MM.1S (cell line): Measurements from ENCODE around the gene SPOCK1.

Experiments used
- DNase-seq: peaks from one replicate; pipeline ENCODE4 v3.0.0-alpha.2; 2015
- H2AFZ ChIP-seq: fragments of 300-600 bp; sonication (generic); 2 replicates; pipeline ENCODE4 v1.6.0; 2016; ENCODE audit warnings: antibody characterized with exemption, low read length
- H3F3A ChIP-seq: fragments of 300-600 bp; sonication (generic); 2 replicates; pipeline ENCODE4 v1.6.1; 2016; ENCODE audit warnings: mild to moderate bottlenecking, antibody characterized with exemption, low read length, moderate library complexity, mixed read lengths; ENCODE audit not compliant: insufficient read depth
- H3K27ac ChIP-seq: fragments of 300-600 bp; sonication (generic); 2 replicates; pipeline ENCODE4 v1.5.1; 2016; ENCODE audit warnings: mild to moderate bottlenecking, low read length
- H3K27me3 ChIP-seq: fragments of 300-600 bp; sonication (generic); replicated peaks from 2 replicates; pipeline ENCODE4 v1.6.0; 2016; ENCODE audit warnings: low read length; ENCODE audit not compliant: insufficient read depth
- H3K36me3 ChIP-seq: fragments of 300-600 bp; sonication (generic); replicated peaks from 2 replicates; pipeline ENCODE4 v1.6.1; 2016; ENCODE audit warnings: mild to moderate bottlenecking, low read length, mixed read lengths; ENCODE audit not compliant: insufficient read depth
- H3K4me1 ChIP-seq: fragments of 300-600 bp; sonication (generic); 2 replicates; pipeline ENCODE4 v1.6.1; 2016; ENCODE audit warnings: low read length, mixed read lengths
- H3K4me2 ChIP-seq: fragments of 300-600 bp; sonication (generic); 2 replicates; pipeline ENCODE4 v1.6.0; 2016; ENCODE audit warnings: low read depth, low read length
- H3K4me3 ChIP-seq: fragments of 300-600 bp; sonication (generic); 2 replicates; pipeline ENCODE4 v1.5.1; 2016; ENCODE audit warnings: low read length, mixed read lengths
- H3K79me2 ChIP-seq: fragments of 300-600 bp; sonication (generic); 2 replicates; pipeline ENCODE4 v1.6.1; 2016; ENCODE audit warnings: mixed run types, low read length, mixed read lengths
- H3K9ac ChIP-seq: fragments of 300-600 bp; sonication (generic); 2 replicates; pipeline ENCODE4 v1.6.1; 2016; ENCODE audit warnings: low read length, mixed read lengths
- H3K9me2 ChIP-seq: fragments of 300-600 bp; sonication (generic); replicated peaks from 2 replicates; pipeline ENCODE4 v1.6.1; 2016; ENCODE audit warnings: mild to moderate bottlenecking, low read length, mixed read lengths; ENCODE audit not compliant: insufficient read depth
- H3K9me3 ChIP-seq: fragments of 300-600 bp; sonication (generic); replicated peaks from 2 replicates; pipeline ENCODE4 v1.6.1; 2016; ENCODE audit warnings: mild to moderate bottlenecking, low read length, mixed read lengths; ENCODE audit not compliant: insufficient read depth
- H4K20me1 ChIP-seq: fragments of 300-600 bp; sonication (generic); 2 replicates; pipeline ENCODE4 v1.6.1; 2016; ENCODE audit warnings: mild to moderate bottlenecking, low read length, moderate library complexity, mixed read lengths; ENCODE audit not compliant: insufficient read depth
- EZH2 ChIP-seq: fragments of 300-600 bp; sonication (generic); optimal IDR thresholded peaks from 2 replicates; pipeline ENCODE3; 2017; ENCODE audit warnings: low read depth, mild to moderate bottlenecking, antibody characterized with exemption, low read length, mixed read lengths
- EZH2phosphoT487 ChIP-seq: fragments of 300-600 bp; sonication (generic); IDR thresholded peaks from 2 replicates; pipeline ENCODE4 v1.6.1; 2018; ENCODE audit warnings: antibody characterized with exemption, low read length
- TF ChIP-seq, protein P1 (sequence below): fragments of 300-600 bp; sonication (generic); IDR thresholded peaks from 2 replicates; pipeline ENCODE4 v1.5.1; 2016; ENCODE audit warnings: antibody characterized with exemption, low read length, mixed read lengths

Gene SPOCK1

DNA sequence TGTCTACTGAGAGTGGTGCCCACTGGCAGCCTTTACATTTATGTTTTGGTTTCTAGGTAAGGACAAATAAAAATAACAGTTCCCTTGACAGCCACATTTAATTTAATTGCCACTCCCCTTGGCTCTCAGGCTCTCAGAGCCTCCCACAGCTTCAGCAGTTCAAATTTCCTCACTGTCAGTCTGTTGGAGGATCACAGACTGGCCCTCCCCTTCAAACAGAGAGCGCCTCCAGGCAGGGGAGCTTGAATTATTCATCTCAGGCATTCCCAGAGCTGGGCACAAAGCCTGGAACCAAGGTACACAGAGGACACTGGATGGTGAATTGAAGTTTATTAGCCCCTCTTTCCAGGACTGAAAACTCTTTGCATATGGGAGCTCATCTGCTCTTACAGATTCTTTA lies 407.7 kb downstream of the SPOCK1 start:
- no peaks in the 10 kb centered on the region for H3K36me3 ChIP-seq
- H3F3A ChIP-seq: no peaks in the 10 kb centered on the region
- H3K4me3 ChIP-seq: no peak overlapping the region
- no peaks in the 10 kb centered on the region for H3K9me3 ChIP-seq
- no peaks in the 10 kb centered on the region for H4K20me1 ChIP-seq
- H3K9me2 ChIP-seq: no peaks in the 10 kb centered on the region
- no peak overlapping the region for H3K9ac ChIP-seq
- H3K79me2 ChIP-seq: no peaks in the 10 kb centered on the region
- H3K4me1 ChIP-seq: no peaks in the 10 kb centered on the region
- no peak for TF ChIP-seq EZH2phosphoT487
- TF ChIP-seq EZH2: no peak
- TF ChIP-seq, protein P1, sequence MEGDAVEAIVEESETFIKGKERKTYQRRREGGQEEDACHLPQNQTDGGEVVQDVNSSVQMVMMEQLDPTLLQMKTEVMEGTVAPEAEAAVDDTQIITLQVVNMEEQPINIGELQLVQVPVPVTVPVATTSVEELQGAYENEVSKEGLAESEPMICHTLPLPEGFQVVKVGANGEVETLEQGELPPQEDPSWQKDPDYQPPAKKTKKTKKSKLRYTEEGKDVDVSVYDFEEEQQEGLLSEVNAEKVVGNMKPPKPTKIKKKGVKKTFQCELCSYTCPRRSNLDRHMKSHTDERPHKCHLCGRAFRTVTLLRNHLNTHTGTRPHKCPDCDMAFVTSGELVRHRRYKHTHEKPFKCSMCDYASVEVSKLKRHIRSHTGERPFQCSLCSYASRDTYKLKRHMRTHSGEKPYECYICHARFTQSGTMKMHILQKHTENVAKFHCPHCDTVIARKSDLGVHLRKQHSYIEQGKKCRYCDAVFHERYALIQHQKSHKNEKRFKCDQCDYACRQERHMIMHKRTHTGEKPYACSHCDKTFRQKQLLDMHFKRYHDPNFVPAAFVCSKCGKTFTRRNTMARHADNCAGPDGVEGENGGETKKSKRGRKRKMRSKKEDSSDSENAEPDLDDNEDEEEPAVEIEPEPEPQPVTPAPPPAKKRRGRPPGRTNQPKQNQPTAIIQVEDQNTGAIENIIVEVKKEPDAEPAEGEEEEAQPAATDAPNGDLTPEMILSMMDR: no peak
- H3K27me3 ChIP-seq: no peaks in the 10 kb centered on the region
- H3K27ac ChIP-seq: no peak overlapping the region
- no peak overlapping the region for H2AFZ ChIP-seq
- no peak for DNase-seq
- no peak overlapping the region for H3K4me2 ChIP-seq

DNA sequence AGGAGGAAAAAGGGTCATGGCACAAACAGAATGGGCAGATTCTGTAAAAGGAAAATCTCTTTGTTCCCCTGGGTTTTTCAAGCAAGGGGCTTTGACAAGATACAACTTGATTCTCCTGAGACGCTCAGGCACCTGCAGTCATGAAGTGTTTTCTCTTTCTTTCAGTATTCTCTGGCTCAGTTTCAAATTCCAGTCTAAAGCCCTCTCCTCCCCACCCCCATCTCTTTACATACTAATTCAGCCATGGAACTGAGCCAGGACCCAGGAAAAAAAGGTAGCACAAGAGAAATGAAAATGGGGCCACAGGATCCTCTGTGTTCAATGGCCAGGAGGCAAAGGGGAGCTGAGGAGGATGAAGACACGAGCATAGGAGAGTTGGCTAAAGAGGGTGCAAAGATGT lies 408.4 kb downstream of the SPOCK1 start:
- Histone ChIP-seq H3K4me2 (no peak overlapping the region), H3K27me3 (no peaks in the 10 kb centered on the region), H3K27ac (no peak overlapping the region), H3K4me1 (no peaks in the 10 kb centered on the region), H3K9me2 (no peaks in the 10 kb centered on the region), H3K9ac (no peak overlapping the region), H3K36me3 (no peaks in the 10 kb centered on the region), H4K20me1 (no peaks in the 10 kb centered on the region), H2AFZ (no peak overlapping the region), H3K4me3 (no peak overlapping the region), H3K79me2 (no peaks in the 10 kb centered on the region), H3K9me3 (no peaks in the 10 kb centered on the region), H3F3A (no peaks in the 10 kb centered on the region)
- no peak for DNase-seq
- no peak for TF ChIP-seq EZH2phosphoT487

DNA sequence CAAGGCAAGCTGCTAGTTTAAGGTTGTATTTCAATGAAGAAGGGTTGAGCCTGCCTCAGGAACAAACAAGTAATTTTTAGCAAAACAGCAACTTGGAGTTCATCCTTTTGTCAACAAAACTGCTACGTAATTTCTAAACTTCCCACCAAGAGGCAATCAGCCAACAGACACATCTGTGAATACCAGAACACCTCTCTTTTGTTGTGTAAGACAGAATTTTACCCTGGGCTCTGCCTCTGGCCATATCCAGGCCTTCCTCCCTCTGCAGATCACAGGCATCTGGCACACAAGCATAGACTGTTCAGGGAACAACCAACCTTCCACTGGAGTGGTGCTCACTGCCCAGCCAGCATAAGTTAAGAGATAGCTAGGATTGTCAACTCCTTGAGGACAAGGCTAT lies 409.0 kb downstream of the SPOCK1 start:
- no peak overlapping the region for H2AFZ ChIP-seq
- no peak overlapping the region for H3K4me2 ChIP-seq
- no peaks in the 10 kb centered on the region for H4K20me1 ChIP-seq
- H3K27me3 ChIP-seq: no peaks in the 10 kb centered on the region
- no peak overlapping the region for H3K9ac ChIP-seq
- H3K36me3 ChIP-seq: no peaks in the 10 kb centered on the region
- no peaks in the 10 kb centered on the region for H3K9me3 ChIP-seq
- H3K27ac ChIP-seq: no peak overlapping the region
- no peak for DNase-seq
- no peaks in the 10 kb centered on the region for H3K9me2 ChIP-seq
- TF ChIP-seq EZH2: no peak
- TF ChIP-seq, protein P1: no peak
- no peak for TF ChIP-seq EZH2phosphoT487
- H3F3A ChIP-seq: no peaks in the 10 kb centered on the region
- no peaks in the 10 kb centered on the region for H3K4me1 ChIP-seq
- H3K79me2 ChIP-seq: no peaks in the 10 kb centered on the region
- no peak overlapping the region for H3K4me3 ChIP-seq

DNA sequence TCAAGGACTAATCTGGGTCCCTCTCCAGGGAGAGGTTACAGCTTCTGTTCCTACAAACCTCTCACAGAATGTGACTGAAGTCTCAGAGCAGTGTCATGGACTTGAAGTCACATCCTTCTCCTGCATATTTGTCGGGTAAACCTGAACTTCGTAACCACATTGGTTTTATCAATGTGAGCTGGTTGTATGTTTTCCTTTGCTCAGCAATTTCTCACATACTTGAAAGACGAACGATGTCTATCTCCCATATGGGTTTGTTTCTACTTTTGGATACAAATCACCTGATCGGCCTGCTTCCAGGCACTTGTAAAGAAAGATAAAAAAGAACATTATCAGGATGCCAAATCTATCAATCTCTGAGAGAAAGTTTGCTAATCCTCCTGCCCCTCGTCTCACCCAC lies 411.0 kb downstream of the SPOCK1 start:
- no peaks in the 10 kb centered on the region for H3K36me3 ChIP-seq
- no peaks in the 10 kb centered on the region for H3F3A ChIP-seq
- no peaks in the 10 kb centered on the region for H3K9me3 ChIP-seq
- H3K27ac ChIP-seq: no peak overlapping the region
- no peak overlapping the region for H3K9ac ChIP-seq
- no peak overlapping the region for H2AFZ ChIP-seq
- H4K20me1 ChIP-seq: no peaks in the 10 kb centered on the region
- H3K4me1 ChIP-seq: no peaks in the 10 kb centered on the region
- no peak overlapping the region for H3K4me2 ChIP-seq
- H3K4me3 ChIP-seq: no peak overlapping the region
- no peaks in the 10 kb centered on the region for H3K27me3 ChIP-seq
- no peak for DNase-seq
- H3K79me2 ChIP-seq: no peaks in the 10 kb centered on the region
- H3K9me2 ChIP-seq: no peaks in the 10 kb centered on the region
- TF ChIP-seq EZH2phosphoT487 (no peak), EZH2 (no peak)
- TF ChIP-seq, protein P1: no peak
